H7 (cell line): ENCODE results near the gene PDLIM3. TPM values are rescaled to one million over a fixed set of nuclear protein-coding genes. Genes with fewer than 3 reads are reported as not detected.
A peak's percentile ranks its signal among the peaks of the same experiment; 100 is the strongest.

ENCODE experiments used
- DNase-seq: peaks from one replicate; pipeline ENCODE4 v3.0.0; 2012
- H3K27me3 ChIP-seq: 2 replicates; pipeline ENCODE4 v1.6.0; 2011; ENCODE audit warnings: mild to moderate bottlenecking, low read length; ENCODE audit not compliant: control insufficient read depth, insufficient read depth
- H3K36me3 ChIP-seq: replicated peaks from 2 replicates; pipeline ENCODE4 v1.5.1; 2011; ENCODE audit warnings: low read length; ENCODE audit not compliant: control insufficient read depth, insufficient read depth
- H3K4me3 ChIP-seq: 2 replicates; pipeline ENCODE4 v1.5.1; 2011; ENCODE audit warnings: low read depth, mild to moderate bottlenecking, control low read depth, low read length, moderate library complexity; ENCODE audit not compliant: insufficient read depth
- total RNA-seq: library from RNA; depleted of rRNA; stranded (reverse); fragments of >200 nt; shearing (Covaris generic); gene quantifications from 2 replicates; pipeline ENCODE4 v1.2.3, GENCODE V29; 2014

The PDLIM3 gene
- total RNA-seq, 1 experiment from 2014 or later = 7.0 TPM

GRCh38 chr4:185481401-185481800 lies 53.9 kb downstream of the PDLIM3 start:
- Histone ChIP-seq H3K4me3 (no peak overlapping the region), H3K27me3 (peaks cover 45% of the 10 kb centered on the region), H3K36me3 (no peaks in the 10 kb centered on the region)
- no peak for DNase-seq

- Histone ChIP-seq H3K27me3 (peaks cover 45% of the 10 kb centered on the region), H3K36me3 (no peaks in the 10 kb centered on the region), H3K4me3 (no peak overlapping the region)
- no peak for DNase-seq
Measured at GRCh38 chr4:185480016-185480732, 55.1 kb downstream of the PDLIM3 start.

DNA sequence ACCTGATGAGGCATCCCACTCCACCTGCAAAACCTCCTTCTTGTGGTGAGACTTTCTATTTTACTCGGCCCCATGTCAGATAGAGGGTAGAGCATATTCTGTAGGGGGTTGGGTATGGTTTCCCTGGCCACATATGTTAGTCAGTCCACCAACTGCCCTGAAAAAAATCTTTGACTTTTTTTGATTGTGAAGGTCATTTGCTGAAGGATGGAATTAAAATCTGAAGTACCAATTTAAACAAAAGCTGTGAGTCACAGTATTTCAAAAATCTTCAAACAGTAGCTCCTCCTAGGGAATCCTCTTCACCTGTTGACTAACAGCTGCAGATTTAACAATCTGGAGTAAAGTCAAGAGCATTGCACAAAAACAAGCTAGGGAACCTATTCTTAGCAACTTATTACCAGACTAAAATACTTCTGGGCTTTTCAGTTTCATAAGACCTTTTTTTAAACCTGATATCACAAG lies 55.8 kb downstream of the PDLIM3 start:
- Histone ChIP-seq H3K36me3 (no peaks in the 10 kb centered on the region), H3K27me3 (peaks cover 45% of the 10 kb centered on the region), H3K4me3 (no peak overlapping the region)
- no peak for DNase-seq

DNA sequence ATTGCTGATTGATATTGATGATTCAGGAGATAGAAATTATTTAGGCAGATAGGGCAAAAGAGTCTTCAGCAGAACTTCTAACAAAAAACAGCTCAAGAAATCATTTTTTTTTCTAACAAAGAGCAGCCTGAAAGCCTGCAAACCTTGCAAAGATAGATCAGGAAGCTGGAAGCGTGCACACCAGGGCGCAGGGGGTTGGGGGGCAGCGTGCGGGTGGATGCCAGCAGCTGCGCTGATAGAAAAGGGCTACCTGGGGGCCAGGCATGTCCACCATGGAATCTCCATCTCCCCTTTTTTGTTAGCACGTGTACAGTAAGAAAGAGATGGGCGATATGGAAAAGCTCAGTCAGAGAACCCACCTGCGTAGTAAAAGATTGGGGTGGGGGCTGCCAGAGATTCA lies 62.1 kb downstream of the PDLIM3 start:
- Histone ChIP-seq H3K27me3 (peaks cover 38% of the 10 kb centered on the region), H3K36me3 (no peaks in the 10 kb centered on the region), H3K4me3 (no peak overlapping the region)
- no peak for DNase-seq

DNA sequence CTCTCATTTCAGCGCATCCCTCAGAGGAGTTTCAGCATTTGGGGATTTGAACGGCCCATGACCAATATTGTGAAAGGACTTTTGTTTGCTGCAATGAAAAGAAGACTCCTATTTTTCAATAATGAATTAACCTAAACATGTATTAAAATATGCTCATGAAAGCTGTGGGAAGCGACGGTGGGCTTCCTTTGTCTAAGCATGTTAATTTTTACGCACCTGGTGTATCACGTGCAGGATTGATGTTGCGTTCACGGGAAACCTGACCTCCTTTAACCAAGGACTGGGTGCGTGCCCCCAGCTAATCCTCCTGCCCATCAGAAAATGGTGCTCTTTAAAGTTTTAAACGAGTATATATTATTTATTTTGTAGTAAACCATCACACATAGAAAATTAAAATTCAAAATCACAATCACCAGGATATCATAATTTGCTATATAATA lies 63.2 kb downstream of the PDLIM3 start:
- peaks cover 33% of the 10 kb centered on the region for H3K27me3 ChIP-seq
- no peaks in the 10 kb centered on the region for H3K36me3 ChIP-seq
- H3K4me3 ChIP-seq = peak overlapping the region; percentile 80
- DNase-seq = no peak

GRCh38 chr4:185471235-185472102 lies 63.8 kb downstream of the PDLIM3 start, which contains the start of gene CCDC110:
Gene CCDC110, minus strand, starts transcription at chr4:185471733. Its CDS starts 50 bp downstream, at chr4:185471683.
- Histone ChIP-seq H3K36me3 (no peaks in the 10 kb centered on the region), H3K27me3 (peaks cover 33% of the 10 kb centered on the region), H3K4me3 (peak within 1 kb of the TSS; percentile 80)
- peak; percentile 99 for DNase-seq

- Histone ChIP-seq H3K36me3 (no peaks in the 10 kb centered on the region), H3K4me3 (peak overlapping the region; percentile 65), H3K27me3 (peaks cover 33% of the 10 kb centered on the region)
- DNase-seq = peak; percentile 41
Measured at GRCh38 chr4:185470501-185471195, 64.7 kb downstream of the PDLIM3 start.

DNA sequence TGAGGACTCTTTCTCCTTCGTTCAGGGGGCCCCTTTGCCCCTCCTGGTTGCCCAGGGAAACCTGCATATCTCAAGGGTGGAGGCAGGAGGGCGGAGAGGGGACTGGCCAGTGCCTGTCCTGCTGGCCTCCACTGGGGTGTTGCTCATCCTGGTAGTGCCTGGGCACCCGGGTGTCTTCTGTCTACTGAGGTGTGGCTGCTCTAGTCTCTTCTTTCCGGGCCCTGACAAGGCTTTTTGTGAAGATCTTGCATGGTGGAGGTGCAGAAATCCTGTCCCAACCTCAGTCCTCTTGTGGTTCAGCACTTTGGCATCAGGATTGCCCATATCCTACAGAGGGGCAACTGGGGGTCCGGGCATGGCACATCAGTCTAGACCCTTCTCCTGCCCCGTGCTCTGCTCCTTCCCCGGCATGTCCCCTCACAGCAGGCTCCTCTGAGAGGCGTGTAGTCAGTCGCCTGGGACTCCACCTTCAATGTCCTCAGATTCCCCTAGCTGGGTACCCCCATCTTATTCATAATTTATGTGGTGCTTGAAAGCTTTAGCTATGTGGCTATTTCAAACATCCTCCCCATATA lies 65.6 kb downstream of the PDLIM3 start:
- DNase-seq = no peak
- Histone ChIP-seq H3K27me3 (peaks cover 33% of the 10 kb centered on the region), H3K4me3 (no peak overlapping the region), H3K36me3 (no peaks in the 10 kb centered on the region)

GRCh38 chr4:185468999-185469398 lies 66.3 kb downstream of the PDLIM3 start:
- DNase-seq = no peak
- no peaks in the 10 kb centered on the region for H3K36me3 ChIP-seq
- H3K27me3 ChIP-seq = peaks cover 33% of the 10 kb centered on the region
- no peak overlapping the region for H3K4me3 ChIP-seq

- no peak overlapping the region for H3K4me3 ChIP-seq
- no peak for DNase-seq
- peaks cover 31% of the 10 kb centered on the region for H3K27me3 ChIP-seq
- no peaks in the 10 kb centered on the region for H3K36me3 ChIP-seq
Measured at GRCh38 chr4:185467991-185468390, 67.3 kb downstream of the PDLIM3 start.

- DNase-seq = no peak
- Histone ChIP-seq H3K27me3 (peaks cover 27% of the 10 kb centered on the region), H3K4me3 (no peak overlapping the region), H3K36me3 (no peaks in the 10 kb centered on the region)
Measured at GRCh38 chr4:185467101-185467500, 68.2 kb downstream of the PDLIM3 start.

- Histone ChIP-seq H3K36me3 (no peaks in the 10 kb centered on the region), H3K4me3 (no peak overlapping the region), H3K27me3 (peaks cover 20% of the 10 kb centered on the region)
- no peak for DNase-seq
Measured at GRCh38 chr4:185465707-185466106, 69.6 kb downstream of the PDLIM3 start.

- DNase-seq = no peak
- H3K36me3 ChIP-seq = no peaks in the 10 kb centered on the region
- H3K27me3 ChIP-seq = peaks cover 12% of the 10 kb centered on the region; the same call in 1 of the 2 replicates
Measured at GRCh38 chr4:185464887-185465286, 70.4 kb downstream of the PDLIM3 start.

DNA sequence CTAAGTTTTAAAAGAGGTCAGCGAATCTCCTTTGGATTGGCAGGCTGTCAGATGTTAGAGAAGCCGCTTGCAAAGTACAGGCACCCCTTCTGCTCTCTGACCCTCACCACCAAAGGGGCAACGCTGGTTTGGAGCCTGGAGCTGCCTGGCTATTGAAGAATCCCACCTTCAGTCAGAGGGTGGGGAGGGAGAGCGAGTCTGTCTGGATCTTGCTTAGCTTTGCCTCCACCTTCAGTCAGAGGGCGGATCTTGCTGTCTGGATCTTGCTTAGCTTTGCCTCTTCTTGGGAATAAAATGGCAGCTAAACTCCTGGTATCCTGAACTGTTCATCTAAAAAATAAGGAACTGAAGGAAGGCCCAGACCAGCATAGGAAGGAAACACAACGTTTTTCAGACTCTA lies 71.1 kb downstream of the PDLIM3 start:
- peak; percentile 44 for DNase-seq
- H3K4me3 ChIP-seq = no peak overlapping the region
- H3K27me3 ChIP-seq = peaks cover 6% of the 10 kb centered on the region; the same call in 1 of the 2 replicates
- no peaks in the 10 kb centered on the region for H3K36me3 ChIP-seq

More at GRCh38 chr4:185464887-185465286, 70.4 kb downstream of the PDLIM3 start:
- H3K4me3 ChIP-seq = no peak overlapping the region
